Trophoblast cell (in vitro differentiated cells and primary cell): Measurements from ENCODE around the gene ELAVL1.

Source experiments
- DNase-seq, 2 donors: peaks; one replicate each; pipeline ENCODE4 v3.0.0-alpha.2; 2016
- H2AFZ ChIP-seq: 2 replicates; pipeline ENCODE4 v1.6.1; 2013; ENCODE audit warnings: low read length, moderate library complexity, mild to moderate bottlenecking; ENCODE audit not compliant: insufficient read depth, poor library complexity
- H2AK5ac ChIP-seq: 2 replicates; pipeline ENCODE4 v1.6.1; 2013; ENCODE audit warnings: mild to moderate bottlenecking, low read length
- H2BK120ac ChIP-seq: 2 replicates; pipeline ENCODE4 v1.6.1; 2013; ENCODE audit warnings: low read length, mild to moderate bottlenecking, moderate library complexity; ENCODE audit not compliant: insufficient read depth, poor library complexity
- H2BK12ac ChIP-seq: 2 replicates; pipeline ENCODE4 v1.6.1; 2013; ENCODE audit warnings: mild to moderate bottlenecking, low read length, moderate library complexity
- H2BK5ac ChIP-seq: 2 replicates; pipeline ENCODE4 v1.6.1; 2013; ENCODE audit warnings: low read length, low read depth, moderate library complexity, mild to moderate bottlenecking; ENCODE audit not compliant: poor library complexity
- H3K14ac ChIP-seq: 2 replicates; pipeline ENCODE4 v1.6.1; 2013; ENCODE audit warnings: mild to moderate bottlenecking, low read length
- H3K18ac ChIP-seq: 2 replicates; pipeline ENCODE4 v1.6.1; 2013; ENCODE audit warnings: mild to moderate bottlenecking, low read length
- H3K23ac ChIP-seq: 2 replicates; pipeline ENCODE4 v1.6.1; 2013; ENCODE audit warnings: low read length
- H3K27ac ChIP-seq: 2 replicates; pipeline ENCODE4 v1.5.1; 2013; ENCODE audit warnings: low read depth, mild to moderate bottlenecking, inconsistent platforms, low read length, moderate library complexity
- H3K27me3 ChIP-seq: 2 replicates; pipeline ENCODE4 v1.6.1; 2013; ENCODE audit warnings: inconsistent platforms, mild to moderate bottlenecking, low read length, moderate library complexity; ENCODE audit not compliant: insufficient read depth
- H3K36me3 ChIP-seq, 2 experiments: 1 replicate in 1 of 2; 2 replicates in 1 of 2; pipeline ENCODE4 v1.6.1; 2013; ENCODE audit warnings: low read length in 2 of 2, mild to moderate bottlenecking in 2 of 2, moderate library complexity in 1 of 2; ENCODE audit not compliant: insufficient read depth in 2 of 2, control insufficient read depth in 1 of 2
- H3K4ac ChIP-seq: 2 replicates; pipeline ENCODE4 v1.6.1; 2013; ENCODE audit warnings: low read depth, mild to moderate bottlenecking, low read length, moderate library complexity
- H3K4me1 ChIP-seq, 2 experiments: 1 replicate in 1 of 2; 2 replicates in 1 of 2; pipeline ENCODE4 v1.6.1; 2013; ENCODE audit warnings: low read length in 2 of 2, mild to moderate bottlenecking in 2 of 2, moderate library complexity in 1 of 2; ENCODE audit not compliant: insufficient read depth in 2 of 2, control insufficient read depth in 1 of 2
- H3K4me2 ChIP-seq: 2 replicates; pipeline ENCODE4 v1.6.1; 2013; ENCODE audit warnings: inconsistent platforms, mild to moderate bottlenecking, low read length, moderate library complexity
- H3K4me3 ChIP-seq: 2 replicates; pipeline ENCODE4 v1.5.1; 2013; ENCODE audit warnings: mild to moderate bottlenecking, low read depth, low read length, inconsistent platforms
- H3K79me1 ChIP-seq: one replicate; pipeline ENCODE4 v1.6.1; 2013; ENCODE audit warnings: low read length
- H3K79me2 ChIP-seq: 2 replicates; pipeline ENCODE4 v1.6.1; 2013; ENCODE audit warnings: low read length, mild to moderate bottlenecking; ENCODE audit not compliant: control insufficient read depth, insufficient read depth, poor library complexity
- H3K9ac ChIP-seq: 2 replicates; pipeline ENCODE4 v1.6.1; 2013; ENCODE audit warnings: mild to moderate bottlenecking, low read length
- H3K9me3 ChIP-seq: 2 replicates; pipeline ENCODE4 v1.6.1; 2013; ENCODE audit warnings: low read depth, mild to moderate bottlenecking, control low read depth, inconsistent platforms, low read length; ENCODE audit not compliant: insufficient read depth
- H4K12ac ChIP-seq: 2 replicates; pipeline ENCODE4 v1.6.1; 2013; ENCODE audit warnings: low read depth, mild to moderate bottlenecking, low read length, moderate library complexity
- H4K8ac ChIP-seq: 2 replicates; pipeline ENCODE4 v1.6.1; 2013; ENCODE audit warnings: low read depth, mild to moderate bottlenecking, low read length, moderate library complexity
- H4K91ac ChIP-seq: one replicate; pipeline ENCODE4 v1.6.1; 2013; ENCODE audit warnings: low read depth, mild to moderate bottlenecking, low read length, moderate library complexity
- WGBS: extraction: QIAGEN DNeasy Blood & Tissue Kit; methylation state at CpG from one replicate; pipeline ENCODE4 v1.1.7; 2013; ENCODE audit warnings: missing lambda C conversion rate; ENCODE audit not compliant: insufficient read length, insufficient coverage; ENCODE audit errors: extremely low coverage; 5-methylcytosine and 5-hydroxymethylcytosine counted together

ELAVL1 gene

DNA sequence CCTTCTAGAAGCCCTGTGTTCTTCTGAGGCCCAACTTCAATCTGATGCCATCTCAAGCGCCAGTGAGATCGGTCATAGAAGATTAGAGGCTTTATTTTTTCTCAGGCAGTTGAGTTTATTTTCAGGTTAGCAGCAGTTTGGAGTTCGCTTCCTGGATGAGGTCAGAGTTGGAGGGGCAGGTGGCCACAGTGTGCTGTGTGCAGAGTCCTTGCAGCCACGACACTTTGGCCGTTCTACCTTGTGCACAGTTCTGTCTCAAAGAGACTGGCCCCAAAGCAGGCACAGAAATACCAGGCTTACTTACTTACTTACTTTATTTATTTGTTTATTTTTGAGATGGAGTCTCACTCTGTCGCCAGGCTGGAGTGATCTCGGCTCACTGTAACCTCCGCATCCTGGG lies 15.9 kb upstream of the ELAVL1 start:
- H2BK5ac ChIP-seq, result no peak overlapping the region
- H3K4me3 ChIP-seq, result no peak overlapping the region
- H3K9me3 ChIP-seq, result peaks cover 2% of the 10 kb centered on the region
- DNase-seq, result no peak
- no peaks in the 10 kb centered on the region for H3K27me3 ChIP-seq
- H4K91ac ChIP-seq, result no peak overlapping the region
- no peak overlapping the region for H3K9ac ChIP-seq
- H3K23ac ChIP-seq, result no peak overlapping the region
- H2AK5ac ChIP-seq, result no peak overlapping the region
- no peak overlapping the region for H3K4ac ChIP-seq
- peaks cover 1% of the 10 kb centered on the region for H3K79me1 ChIP-seq
- no peaks in the 10 kb centered on the region for H3K36me3 ChIP-seq
- peak overlapping the region; percentile 4 for H2BK12ac ChIP-seq
- no peak overlapping the region for H4K8ac ChIP-seq
- WGBS, result no CpG with 5 or more reads among the region's 8 CpGs
- H3K4me1 ChIP-seq, result peaks cover 4 to 6% of the 10 kb centered on the region in 2 experiments
- no peak overlapping the region for H2BK120ac ChIP-seq
- no peak overlapping the region for H2AFZ ChIP-seq
- H4K12ac ChIP-seq, result no peak overlapping the region
- no peaks in the 10 kb centered on the region for H3K79me2 ChIP-seq
- no peak overlapping the region for H3K18ac ChIP-seq
- H3K27ac ChIP-seq, result no peak overlapping the region
- no peak overlapping the region for H3K14ac ChIP-seq
- no peak overlapping the region for H3K4me2 ChIP-seq

GRCh38 chr19:8020681-8021080 lies 15.2 kb upstream of the ELAVL1 start:
- H3K4ac ChIP-seq, result no peak overlapping the region
- WGBS, result no CpG with 5 or more reads among the region's 9 CpGs
- no peak overlapping the region for H3K18ac ChIP-seq
- peaks cover 2% of the 10 kb centered on the region for H3K9me3 ChIP-seq
- H3K4me2 ChIP-seq, result no peak overlapping the region
- no peak overlapping the region for H2AK5ac ChIP-seq
- no peak overlapping the region for H3K9ac ChIP-seq
- no peak overlapping the region for H2BK5ac ChIP-seq
- no peak overlapping the region for H3K23ac ChIP-seq
- H4K91ac ChIP-seq, result no peak overlapping the region
- H4K8ac ChIP-seq, result no peak overlapping the region
- H3K4me1 ChIP-seq, result peaks cover 4 to 6% of the 10 kb centered on the region in 2 experiments
- H3K4me3 ChIP-seq, result no peak overlapping the region
- H3K14ac ChIP-seq, result no peak overlapping the region
- H2BK12ac ChIP-seq, result peak overlapping the region; percentile 4
- no peak overlapping the region for H3K27ac ChIP-seq
- no peak for DNase-seq
- no peak overlapping the region for H2AFZ ChIP-seq
- H3K79me2 ChIP-seq, result no peaks in the 10 kb centered on the region
- H4K12ac ChIP-seq, result no peak overlapping the region
- no peak overlapping the region for H2BK120ac ChIP-seq
- H3K36me3 ChIP-seq, result no peaks in the 10 kb centered on the region
- no peaks in the 10 kb centered on the region for H3K27me3 ChIP-seq
- peaks cover 1% of the 10 kb centered on the region for H3K79me1 ChIP-seq

DNA sequence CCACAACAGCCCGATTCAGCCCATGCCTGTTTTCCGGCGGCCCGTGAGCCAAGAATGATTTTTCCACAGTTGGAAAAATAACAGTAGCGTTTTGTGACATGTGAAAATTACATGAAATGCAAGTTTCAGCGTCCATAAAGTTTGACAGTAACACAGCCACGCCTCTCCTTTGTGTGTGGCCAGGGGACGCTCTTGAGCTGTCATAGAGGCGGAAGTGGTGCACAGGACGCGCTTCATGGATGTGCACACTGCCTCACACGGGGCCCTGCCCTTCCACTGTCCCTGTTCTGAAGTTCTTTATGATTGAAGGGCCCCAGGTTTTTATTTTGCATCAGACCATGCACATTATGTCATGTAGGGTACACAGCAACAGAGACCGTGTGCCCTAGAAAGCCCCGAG lies 12.4 kb upstream of the ELAVL1 start:
- no peaks in the 10 kb centered on the region for H3K27me3 ChIP-seq
- H4K12ac ChIP-seq, result no peak overlapping the region
- H3K27ac ChIP-seq, result no peak overlapping the region
- H3K18ac ChIP-seq, result no peak overlapping the region
- H3K4me2 ChIP-seq, result no peak overlapping the region
- peak overlapping the region; percentile 30 for H3K4me3 ChIP-seq
- H3K79me1 ChIP-seq, result no peaks in the 10 kb centered on the region
- no peak overlapping the region for H2BK120ac ChIP-seq
- H3K4me1 ChIP-seq, result no peaks in the 10 kb centered on the region
- H4K8ac ChIP-seq, result no peak overlapping the region
- no peak overlapping the region for H2BK12ac ChIP-seq
- no CpG with 5 or more reads among the region's 14 CpGs for WGBS
- DNase-seq, result peak; percentile 54 to 77
- H3K9me3 ChIP-seq, result peaks cover 2% of the 10 kb centered on the region
- H2BK5ac ChIP-seq, result no peak overlapping the region
- no peak overlapping the region for H3K9ac ChIP-seq
- H2AFZ ChIP-seq, result no peak overlapping the region
- H3K14ac ChIP-seq, result no peak overlapping the region
- H3K36me3 ChIP-seq, result no peaks in the 10 kb centered on the region
- H4K91ac ChIP-seq, result no peak overlapping the region
- no peak overlapping the region for H2AK5ac ChIP-seq
- H3K79me2 ChIP-seq, result no peaks in the 10 kb centered on the region
- no peak overlapping the region for H3K23ac ChIP-seq
- H3K4ac ChIP-seq, result no peak overlapping the region

DNA sequence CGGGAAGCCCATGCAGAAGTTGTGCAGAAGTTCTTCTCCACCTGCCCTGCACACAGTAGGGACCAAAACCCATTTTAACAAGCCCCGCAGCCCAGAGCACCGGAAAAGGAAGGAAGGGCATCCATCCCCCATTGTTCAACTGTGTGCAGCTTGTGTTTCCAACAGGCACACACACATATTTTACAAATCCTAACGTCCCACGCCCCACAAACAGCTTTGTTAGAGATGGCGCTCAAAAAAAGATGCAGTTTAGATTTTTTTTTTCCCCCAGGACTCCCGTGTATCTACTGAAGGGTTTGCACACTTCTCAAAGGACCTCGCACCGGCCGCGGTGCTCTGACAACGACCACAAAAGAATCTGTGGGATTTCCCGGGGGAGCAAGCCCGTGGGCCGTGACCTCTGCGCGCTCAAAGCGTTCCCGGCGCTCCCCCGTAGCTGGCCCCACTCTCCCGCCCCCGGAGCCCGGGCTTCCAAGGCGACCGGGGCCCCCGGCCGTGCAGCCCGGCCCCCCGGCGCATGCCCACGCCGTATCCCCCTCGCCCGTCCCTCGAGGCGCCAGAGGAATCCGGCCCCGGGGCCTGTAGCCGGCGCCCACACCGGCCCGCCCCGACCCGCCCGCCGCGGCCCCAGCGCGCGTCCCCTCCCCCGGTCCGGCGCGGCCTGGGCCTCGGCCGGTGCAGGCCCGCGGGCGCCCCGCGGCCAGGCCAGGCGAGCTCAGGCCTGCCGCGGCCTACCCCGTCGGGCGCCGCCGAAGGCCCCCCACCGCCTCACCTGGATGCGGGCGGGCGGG lies 523 bp downstream of the ELAVL1 start:
- WGBS, result no CpG with 5 or more reads among the region's 74 CpGs

More for the DNA sequence above, 523 bp downstream of the ELAVL1 start:
- Histone ChIP-seq H3K4me2 (peak overlapping the region; percentile 61), H3K4me3 (peak overlapping the region; percentile 83), H3K23ac (no peak overlapping the region), H4K12ac (no peak overlapping the region), H4K91ac (peak overlapping the region; percentile 65), H3K9me3 (no peaks in the 10 kb centered on the region), H4K8ac (peak overlapping the region; percentile 35), H3K27ac (peak overlapping the region; percentile 36), H3K79me2 (peaks cover 39% of the 10 kb centered on the region), H2BK120ac (no peak overlapping the region), H3K4me1 (peaks cover 14 to 21% of the 10 kb centered on the region in 2 experiments), H3K14ac (peak overlapping the region; percentile 47), H2BK5ac (peak overlapping the region; percentile 63), H3K9ac (peak overlapping the region; percentile 87), H3K18ac (peak overlapping the region; percentile 31), H3K4ac (peak overlapping the region; percentile 94), H3K36me3 (peaks cover 6 to 14% of the 10 kb centered on the region in 2 experiments), H2AFZ (no peak overlapping the region), H2AK5ac (no peak overlapping the region), H3K79me1 (peaks cover 8% of the 10 kb centered on the region), H2BK12ac (no peak overlapping the region), H3K27me3 (no peaks in the 10 kb centered on the region)
- peak in 1 of 2 donors; percentile 44 for DNase-seq
